Mesendoderm (in vitro differentiated cells): Measurements from ENCODE around the gene GRIFIN. TPM values are rescaled to one million over a fixed set of nuclear protein-coding genes. Genes with fewer than 3 reads are reported as not detected.

Experiments used
- DNase-seq: peaks from one replicate; pipeline ENCODE4 v3.0.0; 2013
- H2AK5ac ChIP-seq: 2 replicates; pipeline ENCODE4 v1.6.1; 2013; ENCODE audit warnings: low read length, inconsistent platforms
- H2BK120ac ChIP-seq: 2 replicates; pipeline ENCODE4 v1.6.1; 2013; ENCODE audit warnings: low read depth, mild to moderate bottlenecking, low read length, moderate library complexity, mixed read lengths
- H2BK15ac ChIP-seq: replicated peaks from 2 replicates; pipeline ENCODE4 v1.6.1; 2013; ENCODE audit warnings: low read depth, mild to moderate bottlenecking, moderate library complexity
- H2BK5ac ChIP-seq: 2 replicates; pipeline ENCODE4 v1.6.1; 2013; ENCODE audit warnings: low read length, inconsistent platforms
- H3K18ac ChIP-seq: 2 replicates; pipeline ENCODE4 v1.6.1; 2013; ENCODE audit warnings: mild to moderate bottlenecking, low read length, mixed read lengths
- H3K23ac ChIP-seq: one replicate; pipeline ENCODE4 v1.6.1; 2013; ENCODE audit warnings: low read length
- H3K27ac ChIP-seq: 2 replicates; pipeline ENCODE4 v1.5.1; 2013; ENCODE audit warnings: low read depth, mild to moderate bottlenecking, inconsistent platforms, low read length, moderate library complexity
- H3K27me3 ChIP-seq: 2 replicates; pipeline ENCODE4 v1.6.1; 2013; ENCODE audit warnings: low read length, control low read depth, mild to moderate bottlenecking, inconsistent platforms; ENCODE audit not compliant: insufficient read depth, poor library complexity
- H3K36me3 ChIP-seq: 2 replicates; pipeline ENCODE4 v1.6.1; 2013; ENCODE audit warnings: low read length, inconsistent platforms; ENCODE audit not compliant: control insufficient read depth, insufficient read depth
- H3K4ac ChIP-seq: one replicate; pipeline ENCODE4 v1.6.1; 2013; ENCODE audit warnings: low read depth, mild to moderate bottlenecking, low read length, moderate library complexity
- H3K4me1 ChIP-seq: 2 replicates; pipeline ENCODE4 v1.6.1; 2013; ENCODE audit warnings: low read depth, low read length, inconsistent platforms; ENCODE audit not compliant: control insufficient read depth
- H3K4me2 ChIP-seq: 2 replicates; pipeline ENCODE4 v1.6.1; 2013; ENCODE audit warnings: low read length
- H3K4me3 ChIP-seq: 2 replicates; pipeline ENCODE4 v1.5.1; 2013; ENCODE audit warnings: mild to moderate bottlenecking, low read length
- H3K56ac ChIP-seq: one replicate; pipeline ENCODE4 v1.6.1; 2013; ENCODE audit warnings: low read length
- H3K79me1 ChIP-seq: 2 replicates; pipeline ENCODE4 v1.6.1; 2013; ENCODE audit warnings: low read length, inconsistent platforms
- H3K79me2 ChIP-seq: 2 replicates; pipeline ENCODE4 v1.6.1; 2013; ENCODE audit warnings: mild to moderate bottlenecking, low read length; ENCODE audit not compliant: control insufficient read depth, insufficient read depth
- H3K9ac ChIP-seq: 2 replicates; pipeline ENCODE4 v1.6.1; 2013; ENCODE audit warnings: low read length, inconsistent platforms
- H4K5ac ChIP-seq: one replicate; pipeline ENCODE4 v1.6.1; 2013; ENCODE audit warnings: low read length
- H4K8ac ChIP-seq: one replicate; pipeline ENCODE4 v1.6.1; 2013; ENCODE audit warnings: low read depth, mild to moderate bottlenecking, control low read depth, low read length, moderate library complexity
- WGBS: extraction: QIAGEN DNeasy Blood & Tissue Kit; methylation state at CpG from one replicate; pipeline ENCODE4 v1.1.7; 2013; ENCODE audit warnings: low lambda C conversion rate, missing lambda C conversion rate; ENCODE audit not compliant: insufficient coverage; ENCODE audit errors: extremely low coverage; 5-methylcytosine and 5-hydroxymethylcytosine counted together
- polyA plus RNA-seq, 2 experiments: library from polyadenylated mRNA; stranded (reverse); fragments of 200-250 nt; gene quantifications; one replicate each; pipeline ENCODE4 v1.2.3, GENCODE V29; 2013

GRIFIN gene
- not detected for polyA plus RNA-seq (2013, experiment 1 of 2)
- polyA plus RNA-seq (2013, experiment 2 of 2): not detected

- Histone ChIP-seq H2AK5ac (no peak within 1 kb of the TSS), H3K4me2 (no peak within 1 kb of the TSS), H3K4me3 (no peak within 1 kb of the TSS), H3K4ac (no peak within 1 kb of the TSS), H3K36me3 (no peaks in the 10 kb centered on the region), H4K8ac (no peak within 1 kb of the TSS), H3K27ac (no peak within 1 kb of the TSS), H3K4me1 (peaks cover 1% of the 10 kb centered on the region), H3K56ac (peak within 1 kb of the TSS; percentile 34), H2BK120ac (no peak within 1 kb of the TSS), H3K23ac (no peak within 1 kb of the TSS), H2BK5ac (no peak within 1 kb of the TSS), H4K5ac (no peak within 1 kb of the TSS), H3K79me1 (no peaks in the 10 kb centered on the region), H3K9ac (no peak within 1 kb of the TSS), H3K79me2 (no peaks in the 10 kb centered on the region), H3K18ac (no peak within 1 kb of the TSS), H3K27me3 (no peaks in the 10 kb centered on the region), H2BK15ac (no peak within 1 kb of the TSS)
- WGBS: no CpG with 5 or more reads among the region's 16 CpGs
- no peak for DNase-seq
Observed at GRCh38 chr7:2476298-2476697, at the start of gene GRIFIN. TSS of gene GRIFIN (minus strand) at chr7:2476398. CDS start at chr7:2476383, 15 bp downstream.

GRCh38 chr7:2524808-2525657 lies 48.8 kb upstream of the GRIFIN start:
- Histone ChIP-seq H3K79me1 (no peaks in the 10 kb centered on the region), H2AK5ac (no peak overlapping the region), H3K4me3 (no peak overlapping the region), H3K36me3 (no peaks in the 10 kb centered on the region), H3K4ac (no peak overlapping the region), H2BK5ac (no peak overlapping the region), H3K27me3 (peaks cover 9% of the 10 kb centered on the region), H3K79me2 (no peaks in the 10 kb centered on the region), H3K18ac (no peak overlapping the region), H3K4me1 (peaks cover 3% of the 10 kb centered on the region), H3K4me2 (no peak overlapping the region), H2BK120ac (no peak overlapping the region), H2BK15ac (no peak overlapping the region), H3K23ac (no peak overlapping the region), H3K56ac (peak overlapping the region; percentile 15), H4K8ac (no peak overlapping the region), H4K5ac (no peak overlapping the region), H3K27ac (no peak overlapping the region), H3K9ac (no peak overlapping the region)
- no CpG with 5 or more reads among the region's 53 CpGs for WGBS
- no peak for DNase-seq

GRCh38 chr7:2523941-2524807 lies 48.0 kb upstream of the GRIFIN start:
- peaks cover 9% of the 10 kb centered on the region for H3K27me3 ChIP-seq
- H3K27ac ChIP-seq: peak overlapping the region; percentile 28
- H2AK5ac ChIP-seq: no peak overlapping the region
- no CpG with 5 or more reads among the region's 51 CpGs for WGBS
- peak overlapping the region; percentile 43 for H3K4ac ChIP-seq
- H3K79me2 ChIP-seq: no peaks in the 10 kb centered on the region
- peak overlapping the region; percentile 33 for H3K9ac ChIP-seq
- H3K36me3 ChIP-seq: no peaks in the 10 kb centered on the region
- no peak overlapping the region for H3K4me2 ChIP-seq
- H4K5ac ChIP-seq: no peak overlapping the region
- no peak overlapping the region for H3K4me3 ChIP-seq
- H2BK5ac ChIP-seq: no peak overlapping the region
- no peak overlapping the region for H2BK15ac ChIP-seq
- H3K23ac ChIP-seq: peak overlapping the region; percentile 15
- no peaks in the 10 kb centered on the region for H3K79me1 ChIP-seq
- H4K8ac ChIP-seq: no peak overlapping the region
- peak; percentile 59 for DNase-seq
- H3K18ac ChIP-seq: no peak overlapping the region
- H3K4me1 ChIP-seq: peaks cover 3% of the 10 kb centered on the region
- no peak overlapping the region for H2BK120ac ChIP-seq
- peak overlapping the region; percentile 64 for H3K56ac ChIP-seq

GRCh38 chr7:2523461-2523936 lies 47.3 kb upstream of the GRIFIN start:
- no peak overlapping the region for H3K4me3 ChIP-seq
- H3K56ac ChIP-seq: peak overlapping the region; percentile 74
- no peaks in the 10 kb centered on the region for H3K79me1 ChIP-seq
- peak overlapping the region; percentile 15 for H3K23ac ChIP-seq
- peaks cover 9% of the 10 kb centered on the region for H3K27me3 ChIP-seq
- peak; percentile 62 for DNase-seq
- peak overlapping the region; percentile 28 for H3K27ac ChIP-seq
- no CpG with 5 or more reads among the region's 22 CpGs for WGBS
- no peak overlapping the region for H2BK15ac ChIP-seq
- H3K36me3 ChIP-seq: no peaks in the 10 kb centered on the region
- H2BK120ac ChIP-seq: no peak overlapping the region
- no peaks in the 10 kb centered on the region for H3K79me2 ChIP-seq
- H3K18ac ChIP-seq: no peak overlapping the region
- H3K9ac ChIP-seq: peak overlapping the region; percentile 47
- peak overlapping the region; percentile 43 for H3K4ac ChIP-seq
- no peak overlapping the region for H4K5ac ChIP-seq
- H2BK5ac ChIP-seq: no peak overlapping the region
- no peak overlapping the region for H2AK5ac ChIP-seq
- no peak overlapping the region for H4K8ac ChIP-seq
- peaks cover 3% of the 10 kb centered on the region for H3K4me1 ChIP-seq
- H3K4me2 ChIP-seq: peak overlapping the region; percentile 10

GRCh38 chr7:2522780-2523433 lies 46.7 kb upstream of the GRIFIN start:
- Histone ChIP-seq H3K56ac (peak overlapping the region; percentile 74), H3K27me3 (peaks cover 9% of the 10 kb centered on the region), H2BK5ac (no peak overlapping the region), H3K79me1 (no peaks in the 10 kb centered on the region), H3K4me3 (no peak overlapping the region), H3K4me1 (peaks cover 9% of the 10 kb centered on the region), H3K23ac (no peak overlapping the region), H4K8ac (no peak overlapping the region), H2BK15ac (no peak overlapping the region), H2BK120ac (no peak overlapping the region), H2AK5ac (no peak overlapping the region), H3K9ac (peak overlapping the region; percentile 47), H4K5ac (no peak overlapping the region), H3K79me2 (no peaks in the 10 kb centered on the region), H3K36me3 (no peaks in the 10 kb centered on the region), H3K4ac (no peak overlapping the region), H3K18ac (no peak overlapping the region), H3K27ac (no peak overlapping the region), H3K4me2 (peak overlapping the region; percentile 10)
- no CpG with 5 or more reads among the region's 19 CpGs for WGBS
- DNase-seq: peak; percentile 94
